Posterior vena cava (tissue), 2 donors: Measurements from ENCODE around the gene CRIP1. TPM values are rescaled to one million over a fixed set of nuclear protein-coding genes. Genes with fewer than 3 reads are reported as not detected.
A peak's percentile ranks its signal among the peaks of the same experiment; 100 is the strongest.

Experiments
- DNase-seq: peaks from one replicate; pipeline ENCODE4 v3.0.0-alpha.2; 2020; ENCODE audit warnings: low spot score
- intact Hi-C, 2 donors: fragments of 100-400 bp; cut with DNase I; formaldehyde crosslinking; loops; one replicate each; pipeline versions ENCODE4 v1.14.1 to v1.14.2; 2022 to 2023
- total RNA-seq, 2 donors: library from RNA; stranded (reverse); fragmentation: NEBNext Ultra II Directional; extraction: Animal tissue kit (Norgen Biotek cat#: 25700); gene quantifications; one replicate each; pipeline ENCODE4 v1.2.1, GENCODE V29; 2021
- donor health status: DM: yes; HTN: yes; CAD: no.
- donor health status: DM: yes; HTN: yes; CAD: no.

The CRIP1 gene
- total RNA-seq, 2 donors from 2014 or later, result 122 to 285 TPM

DNA sequence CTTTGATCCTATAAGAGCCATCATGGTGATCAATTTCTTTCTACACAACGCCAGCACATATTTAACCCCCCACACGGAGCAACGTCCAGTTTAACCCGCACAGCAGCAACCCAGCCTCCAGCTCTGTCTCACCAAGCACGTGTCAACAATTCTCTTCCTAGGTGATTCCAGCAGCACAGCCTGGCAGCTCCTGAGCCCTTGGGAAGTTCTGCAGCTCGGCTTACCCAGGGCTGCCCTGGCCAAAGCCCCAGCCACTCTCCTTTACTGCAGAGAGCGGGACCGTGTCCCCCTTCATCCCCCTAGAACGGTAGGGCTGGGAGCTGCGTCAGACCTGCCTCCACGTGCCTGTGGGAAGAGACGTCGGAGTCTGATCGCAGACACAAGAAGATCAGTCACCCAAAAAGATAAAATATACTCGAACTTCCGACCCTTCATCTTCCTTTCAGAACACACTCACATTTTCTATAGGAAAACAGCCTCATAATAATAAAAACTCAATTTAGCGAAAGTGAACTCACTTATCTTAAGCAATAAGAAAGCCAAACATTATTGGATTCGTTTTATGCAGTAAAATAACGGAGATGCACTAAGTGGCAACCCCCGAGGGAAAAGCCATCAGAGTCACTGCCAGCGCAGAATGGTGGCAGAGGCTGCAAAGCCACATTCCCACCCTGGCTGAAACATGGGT is 47.3 kb downstream of the CRIP1 start:
- no peak for DNase-seq
- intact Hi-C loops, result no loop called here

GRCh38 chr14:105534586-105534985 is 47.9 kb downstream of the CRIP1 start:
- intact Hi-C loops, result no loop called here

DNA sequence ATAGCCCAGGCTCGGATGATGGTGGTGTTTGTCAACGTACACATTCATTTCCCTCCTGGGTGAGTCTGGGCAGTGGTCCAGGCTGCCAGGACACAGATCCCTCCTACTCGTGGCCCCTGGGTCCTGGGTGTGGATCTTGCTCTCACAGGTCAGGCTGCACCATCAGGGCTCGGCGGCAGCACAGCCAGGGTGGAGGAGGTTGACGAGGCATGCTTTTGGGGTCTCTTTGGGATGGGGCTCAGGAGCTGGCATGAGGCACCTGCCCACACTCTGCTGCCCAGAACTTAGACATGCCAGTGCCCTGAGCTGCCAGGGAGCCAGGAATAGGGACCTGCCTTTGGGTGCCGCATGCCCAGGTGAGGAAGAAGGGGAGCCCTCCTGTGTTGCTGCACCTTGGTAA is 49.4 kb downstream of the CRIP1 start:
- intact Hi-C loops, result no loop called here

More at GRCh38 chr14:105534586-105534985, 47.9 kb downstream of the CRIP1 start:
- no peak for DNase-seq

GRCh38 chr14:105536691-105537579 is 50.2 kb downstream of the CRIP1 start:
- intact Hi-C loops, result no loop called here
- DNase-seq, result no peak

More for the DNA sequence above, 49.4 kb downstream of the CRIP1 start:
- DNase-seq, result no peak

- intact Hi-C loops, result no loop called here
These were observed 51.1 kb downstream of the CRIP1 start for GRCh38 chr14:105537580-105538474.

More at GRCh38 chr14:105537580-105538474, 51.1 kb downstream of the CRIP1 start:
- DNase-seq, result peak; percentile 91

Other genes starting within 250 kb of the CRIP1 start
- 10 to 100 TPM; 38.4 to 42.4 TPM for gene BTBD6, start 238.4 kb upstream of the CRIP1 start, total RNA-seq
- 10 to 100 TPM; 18.8 to 19.4 TPM for gene BRF1, start 185.9 kb upstream of the CRIP1 start, total RNA-seq
- 10 to 100 TPM; 61.3 to 69.4 TPM for gene PACS2, start 172.1 kb upstream of the CRIP1 start, total RNA-seq
- gene TEX22, start 88.3 kb upstream of the CRIP1 start, total RNA-seq, result under 1 TPM; 0.23 to 0.71 TPM
- gene MTA1, start 67.1 kb upstream of the CRIP1 start, total RNA-seq, result 10 to 100 TPM; 60.7 to 62.0 TPM
- gene CRIP2, start 12.1 kb upstream of the CRIP1 start, total RNA-seq, result 100 to 1,000 TPM; 187 to 199 TPM
- 10 to 100 TPM in 1 of 2 donors, 1 to 10 TPM in 1; 7.9 to 15.4 TPM for gene TEDC1, start 4.4 kb downstream of the CRIP1 start, total RNA-seq
- gene TMEM121, start 39.7 kb downstream of the CRIP1 start, total RNA-seq, result 1 to 10 TPM; 1.9 to 2.2 TPM